Measurements from ENCODE around the gene ST6GAL1.

ST6GAL1 gene

DNA sequence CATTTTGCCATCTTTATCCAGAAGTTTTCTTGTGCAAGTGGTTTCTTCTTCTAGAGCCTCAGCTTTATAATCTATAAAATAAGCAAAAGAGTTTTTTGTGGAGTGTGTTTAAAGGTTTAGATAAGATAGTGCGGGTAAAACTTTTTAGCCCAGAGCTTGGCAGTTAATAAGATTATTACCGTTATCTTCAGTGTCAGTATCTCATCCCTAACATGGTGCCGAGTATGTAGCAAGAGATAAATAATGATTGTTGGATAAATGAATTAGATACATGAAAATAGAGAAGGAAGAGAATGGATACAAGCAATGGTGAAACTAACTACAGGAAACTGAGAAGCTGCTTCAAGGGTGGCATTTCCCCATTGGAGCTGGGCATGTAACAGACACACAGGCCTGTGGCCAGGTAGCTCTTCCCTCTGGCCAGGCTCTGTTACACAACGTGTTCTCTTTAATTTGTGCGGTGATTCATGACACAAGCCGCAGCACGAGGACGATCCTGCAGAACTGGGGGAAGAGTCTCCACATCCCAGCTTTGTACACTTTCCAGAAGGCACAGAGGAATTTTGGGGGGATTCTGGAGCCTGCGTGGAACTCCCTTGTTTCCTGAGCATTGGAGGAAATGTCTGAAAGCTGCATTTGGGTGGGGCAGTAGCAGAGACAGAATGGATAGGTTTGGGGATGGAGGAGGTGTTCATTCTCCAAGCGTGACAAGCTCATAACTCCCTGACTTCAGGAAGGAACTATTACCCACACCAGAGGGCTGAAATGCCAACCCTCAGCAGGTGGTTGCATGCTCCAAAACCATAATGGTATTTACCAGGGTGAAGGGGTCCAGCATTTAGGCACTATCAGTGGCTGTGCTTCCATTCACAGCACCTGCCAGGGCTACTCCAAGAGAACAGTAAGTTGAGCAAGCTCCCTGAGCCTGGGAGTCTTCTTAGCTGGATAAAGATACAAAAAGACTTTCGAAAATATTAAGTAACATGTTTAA, 14.2 kb upstream of the ST6GAL1 start:
- no peak for DNase-seq (ENCODE audit: low read depth)

DNA sequence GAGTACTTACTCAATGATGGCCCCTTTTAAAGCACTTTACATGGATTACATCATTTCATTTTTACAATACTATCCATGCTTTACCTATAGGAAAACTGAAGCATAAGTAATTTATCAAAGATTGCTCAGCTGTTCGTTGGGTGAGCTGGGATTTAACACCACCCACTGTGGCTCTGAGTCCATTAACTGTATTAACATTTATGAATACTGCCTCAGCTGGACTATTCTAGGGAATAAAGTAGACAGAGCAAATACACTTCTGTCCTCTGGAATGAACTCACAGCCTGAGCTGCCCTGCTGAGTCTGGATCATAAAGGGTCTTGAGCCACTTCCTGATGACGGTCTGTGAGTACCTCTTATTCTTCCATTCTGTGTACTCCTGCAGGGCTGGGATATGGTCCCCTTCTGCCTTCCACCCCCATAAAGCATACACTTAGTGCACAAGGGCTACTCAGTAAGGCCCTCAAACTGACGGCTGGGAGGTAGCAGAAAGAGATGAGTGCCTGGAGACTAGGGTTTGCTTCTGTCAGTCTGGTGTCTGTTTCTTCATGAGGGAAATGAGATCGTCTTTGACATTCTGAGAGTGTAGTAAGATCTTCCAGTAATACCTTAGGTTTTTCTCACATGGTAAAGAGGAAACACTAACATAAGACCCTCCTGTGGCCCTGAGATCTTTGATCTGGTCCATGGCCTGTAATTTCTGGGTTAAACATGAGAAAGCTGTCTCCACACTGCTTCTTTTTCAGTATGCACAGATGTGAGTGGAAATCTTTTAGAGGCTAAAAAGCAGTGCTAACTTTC, 12.6 kb upstream of the ST6GAL1 start:
- no peak for DNase-seq (ENCODE audit: low read depth)

DNA sequence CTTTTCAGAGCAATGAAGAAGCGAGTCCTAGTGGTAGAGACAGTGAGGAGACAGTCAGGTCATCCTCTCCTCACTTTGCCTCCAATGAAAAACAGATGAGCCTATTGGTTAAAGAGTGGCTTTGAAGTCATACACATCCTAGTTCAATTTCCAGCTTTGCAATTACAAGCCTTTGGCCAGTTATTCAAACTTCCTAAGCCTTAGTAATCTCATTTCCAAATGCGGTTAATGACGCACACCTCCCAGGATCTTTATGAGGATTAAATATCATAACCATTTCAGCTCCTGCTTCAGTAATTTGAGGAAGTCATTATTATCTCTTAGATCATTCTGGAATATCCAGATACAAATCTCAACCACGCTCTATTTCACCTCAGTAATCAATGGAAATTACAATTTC, 10.0 kb upstream of the ST6GAL1 start:
- no peak for DNase-seq (ENCODE audit: low read depth)

DNA sequence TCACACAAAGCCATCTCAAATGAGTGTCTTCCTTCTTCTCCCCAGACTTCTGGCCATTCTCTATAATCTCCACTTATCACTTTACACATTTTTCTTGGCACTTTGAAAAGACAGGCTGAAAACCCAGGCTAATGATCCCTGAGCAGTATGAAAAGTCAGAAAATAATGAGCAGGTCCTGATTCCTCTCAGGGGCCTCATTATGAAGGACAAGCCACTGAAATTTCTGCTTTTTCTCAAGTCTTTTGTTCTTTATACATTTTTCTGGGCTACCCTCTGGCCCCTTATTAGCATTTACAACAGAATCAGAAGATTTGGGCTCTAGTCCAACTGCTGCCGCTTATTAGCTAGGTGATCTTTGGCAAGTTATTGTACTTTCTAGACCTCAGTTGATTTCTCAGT, 9.5 kb upstream of the ST6GAL1 start:
- no peak for DNase-seq (ENCODE audit: low read depth)

DNA sequence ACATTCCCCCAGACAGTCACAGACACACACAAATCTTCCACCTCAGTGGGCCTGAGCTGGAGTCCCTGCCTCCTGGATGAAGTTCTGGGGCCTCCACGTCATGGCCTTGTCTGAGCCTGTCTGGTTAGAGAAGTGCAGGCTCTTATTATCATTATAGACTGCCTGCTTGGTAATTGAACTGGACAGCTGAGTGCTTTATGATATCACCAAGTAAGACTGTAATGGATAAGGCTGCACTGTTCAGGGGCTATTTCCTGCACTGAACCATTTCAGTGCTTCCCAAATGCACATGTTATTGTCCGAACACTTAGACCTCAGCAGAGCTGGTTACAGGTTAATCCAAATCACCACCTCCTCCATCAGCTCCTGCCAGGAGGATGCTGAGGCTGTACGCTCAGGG, 8.7 kb upstream of the ST6GAL1 start:
- no peak for DNase-seq (ENCODE audit: low read depth)

DNA sequence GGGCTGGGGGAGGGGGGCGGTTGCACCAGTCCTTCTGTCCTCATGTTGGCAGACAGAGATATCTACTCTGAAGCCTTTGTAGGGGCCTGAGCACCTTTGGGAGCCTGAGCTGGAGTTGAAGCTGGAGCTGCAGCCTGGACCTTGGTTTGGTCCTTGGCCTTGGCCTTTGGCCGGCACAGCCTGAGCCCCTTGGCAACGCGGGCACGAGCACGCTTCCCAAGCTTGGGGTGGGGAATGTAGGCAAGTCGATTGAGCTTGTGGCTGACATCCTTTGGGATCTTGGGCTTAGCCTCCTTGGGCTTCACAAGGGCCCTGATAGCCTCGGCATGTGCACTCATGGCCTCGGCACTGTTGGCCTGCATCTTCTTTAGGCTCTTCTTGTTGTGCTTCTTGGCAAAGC, 8.1 kb upstream of the ST6GAL1 start:
- no peak for DNase-seq (ENCODE audit: low read depth)

DNA sequence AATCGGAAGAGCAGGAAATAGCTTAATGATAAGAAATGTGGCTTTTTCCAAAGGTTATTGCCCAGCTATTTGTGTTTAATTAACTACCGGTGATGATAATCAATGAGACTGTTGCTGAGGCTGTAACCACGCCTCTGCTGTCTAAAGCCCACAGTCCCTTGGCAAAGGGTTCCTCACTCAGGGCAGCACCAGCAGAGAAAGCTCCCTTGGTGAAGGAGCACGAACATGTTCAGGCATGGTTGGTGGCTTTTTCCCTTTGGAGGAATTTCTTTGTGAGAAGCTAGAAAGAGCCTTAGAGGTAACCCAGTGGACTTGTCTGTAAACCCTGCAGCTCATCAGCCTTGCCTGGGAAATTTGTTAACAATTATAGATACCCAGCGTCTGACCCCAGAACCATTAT, 7.5 kb upstream of the ST6GAL1 start:
- DNase-seq (ENCODE audit: low read depth) = no peak

DNA sequence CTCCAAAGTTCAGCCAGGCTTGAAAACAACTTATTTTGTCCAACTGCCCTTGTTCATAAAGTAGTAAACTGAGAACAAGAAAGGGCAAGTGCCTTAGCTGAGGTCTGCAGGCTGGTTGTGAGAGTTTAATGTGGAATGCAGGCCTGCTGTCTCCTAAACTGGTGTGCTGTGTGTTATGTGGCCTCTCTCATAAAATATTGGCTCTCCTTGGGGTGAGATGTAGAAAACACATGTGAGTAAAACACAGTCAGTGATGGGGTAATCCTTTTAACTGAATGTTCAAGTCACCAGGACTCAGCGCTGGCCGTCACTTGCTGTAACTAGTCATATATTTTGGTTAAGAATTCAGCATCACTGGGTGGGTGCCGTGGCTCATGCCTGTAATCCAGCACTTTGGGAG, 7.1 kb upstream of the ST6GAL1 start:
- no peak for DNase-seq (ENCODE audit: low read depth)

DNA sequence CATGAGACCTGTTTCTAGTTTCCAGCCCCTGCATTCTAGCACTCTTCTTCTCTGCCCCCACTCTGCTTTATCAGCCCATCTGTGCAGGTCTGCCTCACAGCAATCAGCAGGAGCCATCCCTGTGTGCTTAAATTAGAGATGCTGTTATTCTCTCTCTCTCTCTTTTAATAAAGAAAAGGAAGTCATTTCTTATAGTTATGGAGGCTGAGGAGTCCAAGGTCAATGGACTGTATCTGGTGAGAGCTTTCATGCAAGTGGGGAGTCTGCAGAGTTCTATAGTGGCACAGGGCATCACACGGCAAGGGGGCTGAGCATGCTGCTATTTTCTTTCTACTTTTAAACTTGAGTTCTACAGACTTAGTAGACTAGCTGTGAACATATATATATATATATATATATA, 4.5 kb upstream of the ST6GAL1 start:
- no peak for DNase-seq (ENCODE audit: low read depth)

DNA sequence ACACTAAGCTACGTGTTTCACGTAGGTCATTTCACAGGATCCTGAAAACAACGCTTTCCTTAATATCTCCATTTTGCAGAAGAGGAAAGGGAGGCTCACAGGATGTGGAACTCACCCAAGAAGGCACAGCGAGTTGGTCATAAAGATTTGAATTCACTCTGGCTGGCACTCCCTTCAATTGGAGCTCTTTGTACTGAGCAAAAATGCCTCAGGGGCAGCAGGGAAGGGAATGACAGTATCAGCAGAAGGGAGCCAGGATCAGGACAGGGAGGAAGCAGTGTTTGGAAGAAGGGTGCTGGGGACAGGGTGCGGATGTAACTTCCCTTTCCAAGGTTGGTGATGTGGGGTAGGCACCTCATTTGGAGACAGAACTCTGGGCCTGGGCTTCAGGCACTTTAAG, 1.1 kb upstream of the ST6GAL1 start:
- DNase-seq (ENCODE audit: low read depth) = no peak

DNA sequence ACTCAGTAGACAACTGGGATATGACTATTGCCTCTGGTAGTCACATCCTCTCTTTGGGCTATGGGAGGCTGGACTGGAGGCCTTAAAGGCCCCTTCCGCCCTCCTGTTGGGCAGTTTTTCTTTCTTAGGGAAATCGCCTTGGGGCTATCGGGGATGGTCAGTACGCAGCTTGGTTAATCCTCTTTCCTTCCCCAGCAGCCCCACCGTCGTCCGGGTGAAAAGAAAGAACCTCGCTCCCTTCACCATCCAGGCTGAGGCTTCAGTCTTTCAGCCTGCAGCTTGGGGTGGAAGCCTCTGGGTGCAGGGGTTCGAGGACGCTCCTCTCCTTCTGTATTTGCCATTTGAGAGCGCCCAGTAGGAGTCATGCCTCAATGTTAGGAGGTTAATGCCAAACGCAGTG, 641 bp upstream of the ST6GAL1 start:
- DNase-seq (ENCODE audit: low read depth) = no peak

DNA sequence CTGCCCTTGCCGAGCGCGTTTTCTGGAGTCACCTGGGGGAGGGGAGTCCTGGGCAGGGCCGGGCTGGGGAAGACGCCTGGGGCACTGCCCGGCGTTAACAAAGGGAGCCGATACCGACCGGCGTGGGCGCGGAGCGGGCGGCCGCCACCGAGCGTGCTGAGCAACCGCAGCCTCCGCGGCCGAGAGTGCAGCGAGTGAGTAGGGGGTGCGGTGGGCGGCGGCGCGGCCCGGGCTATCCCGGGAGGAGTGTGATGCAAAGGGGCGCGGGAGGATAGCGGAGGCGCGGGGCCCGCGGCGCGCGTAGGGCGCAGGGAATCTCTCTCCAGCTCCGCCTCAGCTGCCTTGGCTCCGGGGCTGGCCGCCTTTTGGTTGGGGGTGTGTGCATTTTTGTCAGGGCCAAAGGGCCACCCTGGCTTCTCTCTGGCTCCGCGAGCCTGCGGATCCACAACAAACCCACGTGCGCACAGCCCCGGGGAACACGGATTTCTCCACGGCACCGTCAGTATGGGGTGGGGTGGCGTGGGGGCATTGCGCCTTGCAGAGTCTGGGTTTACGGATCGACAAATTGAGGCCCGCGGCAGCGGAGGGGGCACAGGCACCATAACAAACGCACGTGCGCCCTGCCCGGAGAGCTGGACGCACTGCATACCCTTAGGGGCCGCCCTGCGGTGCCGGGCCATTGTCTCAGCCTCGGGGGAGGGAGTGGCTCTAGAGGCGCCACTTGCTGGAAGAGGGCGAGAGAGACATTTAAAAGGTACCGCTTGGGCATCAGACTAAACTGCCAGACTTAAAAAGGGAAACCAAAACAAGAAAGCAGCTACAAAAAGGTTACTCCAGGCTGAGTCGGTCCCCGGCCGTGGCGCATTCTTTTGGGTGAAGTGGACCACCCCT, 560 bp downstream of the ST6GAL1 start:
- peak; percentile 46 for DNase-seq (ENCODE audit: low read depth)

DNA sequence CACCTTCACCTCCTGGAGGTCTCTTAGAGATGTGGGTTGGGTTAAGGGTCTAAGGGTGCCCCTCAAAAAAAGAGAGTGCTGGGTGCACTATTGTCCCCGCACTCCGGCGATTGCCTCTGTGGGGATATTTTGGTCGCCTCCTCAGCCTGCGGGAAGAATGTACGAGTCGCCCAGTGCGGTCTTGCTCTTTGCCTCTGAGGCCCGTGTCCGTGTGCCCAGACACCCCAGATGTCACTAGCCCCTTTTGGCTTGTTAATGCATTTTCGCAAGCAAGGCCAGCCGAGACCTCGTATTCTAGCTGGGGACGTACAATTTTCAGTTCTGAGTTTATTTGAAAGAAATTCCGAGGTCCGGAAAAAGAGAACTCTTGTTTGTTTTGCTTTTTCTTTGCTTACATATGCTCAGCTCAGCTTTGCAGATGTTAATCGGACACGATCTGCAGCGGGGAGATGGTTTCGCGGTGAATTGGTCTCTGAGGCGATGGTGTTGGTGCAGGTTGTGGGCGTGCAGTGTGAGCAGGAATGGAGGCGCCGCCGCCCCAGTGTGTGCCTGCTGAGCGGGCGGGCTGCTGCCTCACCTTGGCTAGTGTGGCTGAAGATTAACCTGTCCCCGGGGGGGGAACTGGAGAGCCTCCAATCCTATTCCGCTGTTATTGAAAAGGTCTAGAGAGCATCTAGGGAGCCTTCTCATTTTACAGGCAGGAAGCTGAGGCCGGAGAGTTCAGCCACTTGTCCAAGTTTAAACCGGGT, 1.4 kb downstream of the ST6GAL1 start:
- DNase-seq (ENCODE audit: low read depth) = peak; percentile 42

DNA sequence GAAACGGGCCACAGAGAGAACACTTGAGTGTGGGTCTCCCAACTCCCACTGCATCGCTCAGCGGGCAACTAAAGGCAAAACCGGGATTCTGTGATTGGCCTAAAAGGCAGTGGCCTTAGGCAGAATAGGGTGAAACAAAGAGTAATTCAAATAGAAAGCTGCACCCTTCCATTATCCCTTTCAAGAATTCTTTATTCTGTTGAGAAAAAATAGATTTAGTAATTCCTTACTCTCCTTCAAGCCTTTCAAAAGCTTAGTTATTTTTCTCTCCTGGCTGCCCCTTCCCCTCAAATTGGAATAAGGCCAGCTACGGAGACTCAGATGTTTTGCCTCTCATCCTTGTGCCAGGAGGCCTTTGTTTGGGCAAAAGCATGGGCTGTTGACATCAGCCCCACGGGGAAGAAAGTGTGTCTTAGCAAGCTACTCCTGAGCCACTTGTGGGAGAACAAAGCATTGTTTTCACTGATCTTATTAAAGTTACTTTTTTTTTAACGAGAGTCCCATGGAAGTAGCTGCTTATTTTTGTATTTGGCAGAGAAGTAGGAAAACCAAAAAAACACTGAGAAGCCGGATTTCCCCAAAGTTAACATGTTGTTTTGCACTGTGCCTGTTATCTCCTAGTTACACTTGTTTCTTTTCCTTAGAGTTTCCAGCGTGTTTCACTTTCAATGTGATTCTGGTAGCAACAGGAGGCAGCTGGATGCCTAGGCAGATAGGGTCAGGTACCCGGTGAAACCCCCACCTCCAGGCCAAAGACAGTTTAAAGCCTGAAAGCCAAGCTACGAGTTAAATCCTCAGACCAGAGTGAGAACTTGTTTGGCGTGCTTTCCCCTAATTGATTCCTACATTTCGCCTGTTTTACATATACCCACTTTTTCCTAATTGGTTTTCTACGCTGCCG, 2.2 kb downstream of the ST6GAL1 start:
- no peak for DNase-seq (ENCODE audit: low read depth)

DNA sequence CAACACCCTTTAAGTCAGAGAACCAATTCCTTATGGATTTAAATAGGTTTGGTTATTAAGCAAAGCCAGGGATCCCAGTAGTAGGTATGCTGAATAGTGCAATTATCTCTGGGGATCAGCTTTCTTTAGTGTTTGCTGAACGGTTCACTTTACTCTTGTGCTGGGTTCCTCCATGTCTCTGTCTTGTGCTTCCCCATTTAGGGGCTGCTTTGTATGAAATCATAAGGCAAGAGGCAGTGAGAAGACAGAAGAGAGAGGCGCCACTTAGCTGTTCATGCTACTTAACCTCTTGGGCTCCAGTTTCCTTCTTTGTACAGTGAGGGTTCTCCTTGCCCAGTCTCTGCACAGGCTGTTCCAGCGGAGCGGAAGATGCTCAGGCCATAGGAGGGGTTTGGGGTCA, 3.5 kb downstream of the ST6GAL1 start:
- no peak for DNase-seq (ENCODE audit: low read depth)

DNA sequence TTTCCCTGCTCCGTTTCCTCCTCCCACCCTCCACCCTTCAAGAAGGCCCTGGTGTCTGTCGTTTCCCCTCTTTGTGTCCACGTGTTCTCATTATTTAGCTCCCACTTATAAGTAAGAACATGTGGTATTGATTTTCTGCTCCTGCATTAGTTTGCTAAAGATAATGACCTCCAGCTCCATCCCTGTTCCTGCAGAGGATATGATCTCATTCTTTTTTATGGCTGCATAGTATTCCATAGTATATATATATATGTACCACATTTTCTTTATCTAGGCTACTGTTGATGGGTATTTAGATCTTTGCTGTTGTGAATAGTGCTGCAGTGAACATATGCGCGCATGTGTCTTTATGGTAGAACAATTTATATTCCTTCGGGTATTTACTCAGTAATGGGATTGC, 4.8 kb downstream of the ST6GAL1 start:
- DNase-seq (ENCODE audit: low read depth) = no peak

DNA sequence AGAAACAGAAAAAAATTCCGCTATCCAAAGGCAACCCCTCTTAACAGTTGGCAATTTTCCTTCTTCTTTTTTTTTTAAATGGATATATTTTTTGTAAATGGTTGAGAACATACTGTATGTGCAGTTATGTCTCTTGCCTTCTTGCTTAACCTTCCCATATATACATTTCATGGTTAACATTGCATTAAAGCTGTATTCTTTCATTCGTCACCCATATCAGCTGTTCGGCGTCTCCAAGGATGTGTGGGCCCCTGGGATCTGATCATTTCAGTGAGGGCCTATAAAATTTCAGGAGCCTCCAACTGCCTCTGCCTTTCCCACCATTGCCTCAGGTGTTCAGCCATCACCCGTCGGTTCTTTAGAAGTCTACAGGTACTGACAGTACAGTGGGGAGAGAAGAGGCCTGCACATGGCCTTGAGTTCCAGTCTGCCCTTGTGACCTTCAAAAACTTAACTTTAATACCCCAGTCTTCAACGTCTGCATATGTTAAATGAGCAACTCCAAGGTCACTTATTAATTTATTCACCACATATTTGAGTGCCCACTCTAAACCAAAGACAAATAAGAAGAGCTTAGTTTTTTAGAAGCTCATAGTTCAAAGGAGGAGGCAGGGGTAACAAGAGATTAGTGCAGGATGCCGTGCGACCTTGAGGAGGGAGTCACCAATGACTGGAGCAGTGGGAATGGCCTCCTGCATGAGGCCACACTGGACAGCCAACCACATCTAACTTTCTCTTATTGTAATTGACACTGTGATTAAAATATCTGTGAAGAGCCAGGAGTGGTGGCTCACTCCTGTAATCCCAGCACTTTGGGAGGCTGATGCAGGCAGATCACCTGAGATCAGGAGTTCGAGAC, 6.9 kb downstream of the ST6GAL1 start:
- no peak for DNase-seq (ENCODE audit: low read depth)

DNA sequence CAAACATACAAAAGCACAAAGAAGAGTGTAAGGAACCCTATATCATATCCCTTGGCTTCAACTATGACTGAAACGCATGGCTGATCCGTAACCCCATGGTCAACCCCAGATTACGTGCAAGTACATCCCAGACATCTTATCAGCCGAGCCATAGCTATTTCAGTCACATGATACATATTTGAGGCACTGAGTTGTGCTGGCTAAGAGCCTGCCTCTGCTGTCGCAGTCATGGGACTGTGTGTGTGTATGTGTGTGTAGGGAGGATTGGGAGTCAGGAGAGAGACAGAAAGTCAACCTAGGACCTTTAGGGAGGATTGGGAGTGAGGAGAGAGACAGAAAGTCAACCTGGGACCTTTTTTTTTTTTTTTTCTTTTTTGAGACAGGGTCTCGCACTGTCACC, 8.4 kb downstream of the ST6GAL1 start:
- no peak for DNase-seq (ENCODE audit: low read depth)

DNA sequence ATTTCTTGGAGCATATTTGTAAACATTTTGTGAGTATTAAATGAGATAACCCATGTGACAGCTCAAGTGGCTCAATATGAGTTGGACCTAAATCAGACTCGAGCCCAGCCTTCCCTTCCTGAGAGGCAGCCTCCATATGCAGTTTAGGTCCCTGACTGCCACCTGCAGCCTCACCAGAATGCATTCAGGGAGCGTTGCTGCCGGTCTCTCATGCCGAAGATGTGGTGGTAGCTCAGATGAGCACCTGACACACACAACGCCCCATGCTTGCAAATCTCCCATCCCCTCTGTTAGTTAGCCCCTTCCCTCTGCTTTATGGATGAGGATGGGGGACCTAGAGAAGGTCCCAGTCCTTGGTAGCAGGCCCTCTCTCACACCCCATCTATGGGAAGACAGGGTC, 9.2 kb downstream of the ST6GAL1 start:
- no peak for DNase-seq (ENCODE audit: low read depth)

All from stimulated activated CD4-positive, alpha-beta T cell treated with anti-CD3 and anti-CD28 coated beads, Interleukin-2, amount 100 ng/mL, for 4 hours (primary cell).